ENCODE results near the gene CFAP100. TPM values are rescaled to one million over a fixed set of nuclear protein-coding genes. Genes with fewer than 3 reads are reported as not detected.

CFAP100 gene
- total RNA-seq, 1 experiment from 2014 or later = not detected

DNA sequence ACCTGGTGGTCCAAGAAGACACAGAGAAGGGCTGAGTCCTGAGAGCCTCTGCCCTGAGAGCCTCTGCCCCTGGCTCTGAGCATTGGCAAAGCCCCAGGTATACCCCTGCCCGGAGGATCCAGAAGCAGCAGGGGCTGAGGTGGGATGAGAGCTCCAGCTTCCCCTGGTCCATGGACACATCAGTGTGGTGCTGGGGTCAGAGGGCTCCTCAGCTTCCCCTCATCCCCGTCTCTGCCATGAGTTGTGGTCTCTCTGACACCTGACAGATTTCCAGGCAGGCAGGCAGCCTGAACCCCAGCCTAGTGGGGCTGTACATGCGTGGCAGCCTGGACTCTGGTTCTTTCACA, 34.0 kb upstream of the CFAP100 start:
- no peaks in the 10 kb centered on the region for H4K20me1 ChIP-seq (ENCODE audit: insufficient read depth)
- peaks cover 29% of the 10 kb centered on the region for H3K27me3 ChIP-seq (ENCODE audit: insufficient read depth, low read depth)
- no peaks in the 10 kb centered on the region for H3F3A ChIP-seq (ENCODE audit: insufficient read depth, low read depth)
- no peak overlapping the region for H3K4me3 ChIP-seq
- no peak for TF ChIP-seq CTCF (conservative IDR thresholded peaks at IDR 0.05)
- TF ChIP-seq EZH2 (IDR thresholded peaks at IDR 0.05; ENCODE audit: low read depth) = no peak
- no peaks in the 10 kb centered on the region for H3K79me2 ChIP-seq (ENCODE audit: low read depth)
- no peaks in the 10 kb centered on the region for H3K4me1 ChIP-seq (replicated peaks; ENCODE audit: insufficient read depth)
- H3K36me3 ChIP-seq (ENCODE audit: low read depth) = no peaks in the 10 kb centered on the region
- H2AFZ ChIP-seq = no peak overlapping the region
- intact Hi-C loops (cut with micrococcal nuclease; ENCODE audit: unreplicated experiment) = no loop called here
- no peak for DNase-seq
- no peaks in the 10 kb centered on the region for H3K9me3 ChIP-seq (ENCODE audit: insufficient read depth, low read depth)
- no peak overlapping the region for H3K4me2 ChIP-seq
- no peaks in the 10 kb centered on the region for H3K9me2 ChIP-seq (ENCODE audit: insufficient read depth)
- no peak overlapping the region for H3K27ac ChIP-seq
- POLR2A ChIA-PET (ENCODE audit: unreplicated experiment) = no interaction called here
- no TSS peak for BruUV-seq (replicated peaks)
- CTCF ChIA-PET = no interaction called here

- no peak for DNase-seq
- CTCF ChIA-PET = no interaction called here
- Histone ChIP-seq H3K4me2 (no peak overlapping the region), H3K9me2 (ENCODE audit: insufficient read depth) (no peaks in the 10 kb centered on the region), H2AFZ (no peak overlapping the region), H3K27ac (no peak overlapping the region), H3K79me2 (ENCODE audit: low read depth) (no peaks in the 10 kb centered on the region), H3K27me3 (ENCODE audit: insufficient read depth, low read depth) (peaks cover 25% of the 10 kb centered on the region; the same call in 1 of the 2 replicates), H3F3A (ENCODE audit: insufficient read depth, low read depth) (no peaks in the 10 kb centered on the region), H3K4me3 (no peak overlapping the region), H4K20me1 (ENCODE audit: insufficient read depth) (no peaks in the 10 kb centered on the region), H3K4me1 (replicated peaks; ENCODE audit: insufficient read depth) (no peaks in the 10 kb centered on the region), H3K9me3 (ENCODE audit: insufficient read depth, low read depth) (no peaks in the 10 kb centered on the region), H3K36me3 (ENCODE audit: low read depth) (no peaks in the 10 kb centered on the region)
- intact Hi-C loops (cut with micrococcal nuclease; ENCODE audit: unreplicated experiment) = no loop called here
- TF ChIP-seq CTCF (conservative IDR thresholded peaks at IDR 0.05) = no peak
- no peak for TF ChIP-seq EZH2 (IDR thresholded peaks at IDR 0.05; ENCODE audit: low read depth)
- POLR2A ChIA-PET (ENCODE audit: unreplicated experiment) = no interaction called here
- no TSS peak for BruUV-seq (replicated peaks)
Measured at GRCh38 chr3:126361211-126361610, 33.5 kb upstream of the CFAP100 start.

DNA sequence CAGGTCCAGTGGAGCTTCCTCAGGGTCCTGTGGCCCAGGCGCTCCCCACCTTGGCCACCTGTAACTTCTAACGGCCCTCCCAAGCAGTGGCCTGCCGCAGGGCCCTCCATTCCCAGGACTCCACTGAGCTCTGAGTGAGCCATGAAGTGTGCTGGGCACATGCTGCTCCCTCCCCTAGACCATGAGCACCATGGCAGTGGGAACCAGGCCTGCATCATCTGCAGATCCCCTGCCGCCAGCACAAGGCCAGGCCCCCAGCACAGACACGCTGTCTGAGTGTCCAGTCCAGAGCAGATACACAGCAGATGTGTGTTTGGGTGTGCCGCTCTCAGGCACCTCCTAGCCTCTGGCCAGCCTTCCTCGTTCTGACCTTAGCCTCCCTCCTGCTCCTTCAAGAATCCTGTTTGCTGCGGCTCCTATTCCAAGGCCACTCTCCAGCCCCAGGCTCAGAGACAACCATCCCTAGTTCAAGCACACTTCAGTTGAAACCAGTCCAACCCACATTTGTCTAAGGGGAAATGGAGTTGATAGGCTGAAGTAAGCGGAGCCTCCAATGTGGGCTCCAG, 30.5 kb upstream of the CFAP100 start:
- H3K36me3 ChIP-seq (ENCODE audit: low read depth) = no peaks in the 10 kb centered on the region
- no peak overlapping the region for H3K4me2 ChIP-seq
- no peaks in the 10 kb centered on the region for H3K4me1 ChIP-seq (replicated peaks; ENCODE audit: insufficient read depth)
- no peak for TF ChIP-seq EZH2 (IDR thresholded peaks at IDR 0.05; ENCODE audit: low read depth)
- no peak for TF ChIP-seq CTCF (conservative IDR thresholded peaks at IDR 0.05)
- H3K9me2 ChIP-seq (ENCODE audit: insufficient read depth) = no peaks in the 10 kb centered on the region
- H3K9me3 ChIP-seq (ENCODE audit: insufficient read depth, low read depth) = no peaks in the 10 kb centered on the region
- no TSS peak for BruUV-seq (replicated peaks)
- H2AFZ ChIP-seq = no peak overlapping the region
- ChIA-PET CTCF (no interaction called here), POLR2A (ENCODE audit: unreplicated experiment) (no interaction called here)
- no peak overlapping the region for H3K27ac ChIP-seq
- intact Hi-C loops (cut with micrococcal nuclease; ENCODE audit: unreplicated experiment) = no loop called here
- H3F3A ChIP-seq (ENCODE audit: insufficient read depth, low read depth) = no peaks in the 10 kb centered on the region
- no peaks in the 10 kb centered on the region for H4K20me1 ChIP-seq (ENCODE audit: insufficient read depth)
- no peaks in the 10 kb centered on the region for H3K79me2 ChIP-seq (ENCODE audit: low read depth)
- no peak for DNase-seq
- peaks cover 15% of the 10 kb centered on the region; the same call in 1 of the 2 replicates for H3K27me3 ChIP-seq (ENCODE audit: insufficient read depth, low read depth)
- H3K4me3 ChIP-seq = no peak overlapping the region

Measured in PC-9 (cell line).